Stimulated activated CD4-positive, alpha-beta T cell treated with anti-CD3 and anti-CD28 coated beads, Interleukin-2, amount 100 ng/mL, for 48 hours (primary cell): Measurements from ENCODE around the gene FAM53B.

Experiments
- DNase-seq, 2 donors: peaks; one replicate each; pipeline ENCODE4 v3.0.0-alpha.2; 2020

FAM53B gene

DNA sequence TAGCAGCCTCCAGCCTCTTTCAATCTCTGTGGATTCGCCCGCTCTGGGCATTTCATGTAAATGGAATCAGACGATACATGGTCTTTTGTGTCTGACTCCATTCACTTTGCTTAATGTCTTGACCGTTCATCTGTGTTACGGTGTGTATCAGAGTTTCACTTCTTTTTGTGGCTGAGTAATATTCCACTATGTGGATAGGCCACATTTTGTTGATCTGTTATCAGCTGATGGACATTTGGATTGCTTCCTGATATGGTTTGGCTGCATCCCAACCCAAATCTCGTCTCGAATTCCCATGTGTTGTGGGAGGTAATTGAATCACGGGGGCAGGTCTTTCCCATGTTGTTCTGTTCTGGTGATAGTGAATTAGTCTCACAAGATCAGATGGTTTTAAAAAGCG lies 173.5 kb downstream of the FAM53B start:
- DNase-seq = no peak

DNA sequence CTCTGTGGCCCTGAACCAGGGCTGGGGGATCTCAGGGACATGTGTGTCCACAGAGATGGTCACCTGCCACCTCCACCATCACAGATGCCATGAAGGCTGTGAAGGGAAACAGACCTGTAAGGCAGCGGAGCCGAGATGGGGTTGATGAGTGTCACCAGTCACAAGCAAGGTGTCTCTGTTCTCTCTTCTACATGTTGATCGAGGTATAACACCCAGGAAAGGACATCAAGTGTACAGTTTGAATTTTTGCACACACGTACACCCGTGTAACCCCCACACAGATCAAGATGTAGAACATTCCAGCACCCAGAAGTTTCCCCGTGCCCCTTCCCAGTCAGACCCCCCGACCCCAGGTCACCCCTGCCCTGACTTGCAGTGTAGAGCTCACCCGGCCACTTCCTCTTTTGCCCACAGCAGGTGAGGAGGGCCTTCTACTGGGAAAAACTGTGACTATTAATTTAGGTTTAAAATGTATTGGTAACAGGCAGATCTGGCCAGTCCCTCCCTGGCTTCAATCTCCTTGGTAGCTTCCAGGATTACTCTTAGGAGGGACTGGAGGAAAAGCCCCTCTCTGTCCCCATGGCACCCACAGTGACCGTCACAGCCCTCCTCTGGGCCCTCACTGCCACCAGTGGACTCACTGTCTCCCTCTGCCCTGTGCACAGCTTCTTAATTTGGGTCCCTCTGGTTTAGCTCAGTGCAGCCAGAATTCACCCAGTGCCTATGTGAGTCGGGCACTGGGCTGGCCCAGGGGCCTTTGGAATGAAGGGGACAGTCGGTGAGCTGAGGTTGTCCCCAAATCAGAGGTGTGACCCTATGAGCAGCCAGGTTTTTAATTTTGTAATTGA lies 174.3 kb downstream of the FAM53B start:
- no peak for DNase-seq
